ENCODE results near the gene ANXA2R. TPM values are rescaled to one million over a fixed set of nuclear protein-coding genes. Genes with fewer than 3 reads are reported as not detected.

ANXA2R gene
- total and polyA plus RNA-seq, 9 of the 15 experiments (the other 6 are each of a cell fraction or from before 2014, with no cell fraction given): 2.1 to 4.8 (median 3.4) TPM

- no peak for TF ChIP-seq ZNF133 (CRISPR knock-in tag; IDR thresholded peaks at IDR 0.05)
- no peak for TF ChIP-seq GATAD2A (IDR thresholded peaks at IDR 0.05)
- TF ChIP-seq NCOA2 (IDR thresholded peaks at IDR 0.05; ENCODE audit: partially characterized antibody in 2 of 2): no peak
- no peak for TF ChIP-seq MLLT1 (IDR thresholded peaks at IDR 0.05)
- no peak for TF ChIP-seq SIN3A (IDR thresholded peaks at IDR 0.05; ENCODE audit: borderline replicate concordance in 2 of 2, control insufficient read depth in 1 of 2, low read depth in 2 of 2, low read length in 2 of 2)
These were observed 45.9 kb downstream of the ANXA2R start (continued) for GRCh38 chr5:42994246-42994554.

DNA sequence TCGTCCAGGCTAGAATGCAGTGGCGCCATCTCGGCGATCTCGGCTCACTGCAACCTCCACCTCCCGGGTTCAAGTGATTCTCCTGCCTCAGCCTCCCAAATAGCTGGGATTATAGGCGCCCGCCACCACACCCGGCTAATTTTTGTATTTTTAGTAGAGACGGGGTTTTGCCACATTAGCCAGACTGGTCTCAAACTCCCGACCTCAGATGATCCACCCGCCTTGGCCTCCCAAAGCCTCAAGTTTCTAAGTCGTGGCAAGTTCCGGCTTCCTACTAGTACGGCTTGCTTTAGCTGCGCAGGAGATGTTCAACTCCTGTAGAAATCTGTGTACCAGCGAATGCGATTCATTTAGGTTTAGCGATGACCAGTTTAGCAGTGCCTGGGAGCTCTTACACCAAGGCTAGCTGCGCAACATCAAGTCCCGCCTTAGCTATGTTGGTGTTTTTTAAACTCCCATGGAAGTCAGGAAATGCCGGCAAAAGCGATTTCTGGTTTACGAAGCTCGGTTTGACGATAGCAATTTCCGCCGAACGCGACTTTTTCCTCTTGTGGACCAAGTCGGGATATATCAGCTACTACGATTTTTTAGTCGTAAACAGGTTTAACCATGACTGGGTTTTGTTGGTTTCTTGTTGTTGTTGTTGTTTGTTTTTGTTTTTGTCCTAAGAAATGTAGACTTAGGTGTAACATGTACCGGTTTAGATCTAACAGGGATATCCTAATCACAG lies 46.4 kb downstream of the ANXA2R start:
- WGBS (ENCODE audit: insufficient coverage, low coverage, missing lambda C conversion rate): 17% methylated on average over 33 of the region's 34 CpGs
- ATAC-seq (peak; percentile 38), FAIRE-seq (peak; percentile 49), DNase-seq (ENCODE audit: extremely low read depth in 1 of 4, low spot score in 3 of 4) (peak in 2 of 4 experiments; percentile 38 to 75)
- BruUV-seq (replicated peaks): no TSS peak
- POLR2A ChIA-PET: interaction anchor here (0.6 to 1.9 kb wide), 12 partner anchors 9 to 1535 kb away, joined by 3 to 19 read pairs (median 4); partner anchors contain the start of gene ZNF131
- Histone ChIP-seq H2AFZ (ENCODE audit: low read depth, low read length) (peak overlapping the region; percentile 73), H3K4me3 (peak overlapping the region; percentile 43), H3K4me2 (ENCODE audit: insufficient read depth, low read length) (peak overlapping the region; percentile 87), H3K79me2 (ENCODE audit: control insufficient read depth, insufficient read depth, low read length) (peaks cover 29% of the 10 kb centered on the region), H3K9me3 (replicated peaks; ENCODE audit: control insufficient read depth, insufficient read depth, low read depth, low read length) (peaks cover 9% of the 10 kb centered on the region), H4K20me1 (replicated peaks; ENCODE audit: control insufficient read depth, insufficient read depth, low read length) (no peaks in the 10 kb centered on the region), H3K4me1 (replicated peaks in 1 of 2; ENCODE audit: control insufficient read depth in 2 of 2, insufficient read depth in 2 of 2, low read length in 2 of 2) (peaks cover 6 to 26% of the 10 kb centered on the region in 2 experiments; a peak in 4 of 5 replicates), H3K36me3 (ENCODE audit: control insufficient read depth, insufficient read depth, low read length) (no peaks in the 10 kb centered on the region), H3K27me3 (ENCODE audit: control insufficient read depth in 2 of 2, insufficient read depth in 2 of 2, low read length in 2 of 2) (no peaks in the 10 kb centered on the region), H3K27ac (ENCODE audit: extremely low read depth, low read depth, low read length) (peak overlapping the region; percentile 80), H3K9ac (ENCODE audit: insufficient read depth in 1 of 2, low read depth in 2 of 2, low read length in 2 of 2) (peak overlapping the region; percentile 82 to 87; a peak in 3 of 4 replicates), H3K9me1 (ENCODE audit: control insufficient read depth, insufficient read depth, low read length) (no peaks in the 10 kb centered on the region)
- intact Hi-C loops (cut with micrococcal nuclease) (loop anchor here (5.0 kb wide), 1 partner anchor 81 kb away; no protein-coding TSS in a partner anchor), in situ Hi-C loops (cut with MboI) (no loop called here)
- CTCF ChIA-PET (ENCODE audit: low intra/inter-chr PET ratio): interaction anchor here (0.6 to 1.3 kb wide), 3 partner anchors 47 to 130 kb away, joined by 3 read pairs; partner anchors contain the start of gene ANXA2R
- peak; percentile 57; the same call in 1 of the 2 replicates for TF ChIP-seq ZSCAN29 (IDR thresholded peaks at IDR 0.05)
- TF ChIP-seq, protein P1, sequence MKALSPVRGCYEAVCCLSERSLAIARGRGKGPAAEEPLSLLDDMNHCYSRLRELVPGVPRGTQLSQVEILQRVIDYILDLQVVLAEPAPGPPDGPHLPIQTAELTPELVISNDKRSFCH (CRISPR knock-in tag; IDR thresholded peaks at IDR 0.05): no peak
- TF ChIP-seq, protein P1 (tag; IDR thresholded peaks at IDR 0.05): 0 out of 2 replicates have a peak, but pooled peaks have one; percentile 44
- peak; percentile 37; the same call in 1 of the 2 replicates for TF ChIP-seq ELF1 (tag; IDR thresholded peaks at IDR 0.05)
- TF ChIP-seq FOXA1 (IDR thresholded peaks at IDR 0.05; ENCODE audit: borderline replicate concordance): no peak
- 0 out of 2 replicates have a peak, but pooled peaks have one; percentile 7 for TF ChIP-seq MYBL2 (IDR thresholded peaks at IDR 0.05; ENCODE audit: low read depth)
- TF ChIP-seq MYBL2 (CRISPR knock-in tag; IDR thresholded peaks at IDR 0.05; ENCODE audit: borderline replicate concordance): no peak
- peak; percentile 19 for TF ChIP-seq BRD9 (IDR thresholded peaks at IDR 0.05; ENCODE audit: low read depth, partially characterized antibody)
- peak; percentile 52 to 57; a peak in 2 of 4 replicates for TF ChIP-seq FOXK2 (conservative IDR thresholded peaks at IDR 0.05 in 1 of 2, IDR thresholded peaks at IDR 0.05 in 1 of 2; ENCODE audit: low read depth in 2 of 2)
- TF ChIP-seq KDM1A (IDR thresholded peaks at IDR 0.05): peak in 1 of 2 experiments; percentile 43; a peak in 3 of 4 replicates
- peak; percentile 64; the same call in 1 of the 2 replicates for TF ChIP-seq ZBTB26 (CRISPR knock-in tag; IDR thresholded peaks at IDR 0.05)
- no peak for TF ChIP-seq ZSCAN32 (CRISPR knock-in tag; IDR thresholded peaks at IDR 0.05)
- peak; percentile 78 to 80 for TF ChIP-seq NRF1 (conservative IDR thresholded peaks at IDR 0.05 in 1 of 2, IDR thresholded peaks at IDR 0.05 in 1 of 2)

Measured in K562 (cell line).